Astrocyte (in vitro differentiated cells and primary cell): Measurements from ENCODE around the gene MAP1B.

ENCODE experiments used
- CTCF ChIP-seq: IDR thresholded peaks from 2 replicates; pipeline ENCODE4 v1.5.1; 2011; ENCODE audit warnings: low read depth, mild to moderate bottlenecking, inconsistent platforms, low read length, moderate library complexity; ENCODE audit not compliant: insufficient read depth
- EZH2 ChIP-seq: IDR thresholded peaks from 2 replicates; pipeline ENCODE4 v1.6.1; 2012; ENCODE audit warnings: mild to moderate bottlenecking, low read length, inconsistent platforms; ENCODE audit not compliant: insufficient read depth

GRCh38 chr5:72222521-72222920 lies 115.2 kb downstream of the MAP1B start:
- no peak for TF ChIP-seq CTCF
- TF ChIP-seq EZH2: no peak
